HG03521 (cell line): ENCODE results near the gene POMGNT1.
A peak's percentile ranks its signal among the peaks of the same experiment; 100 is the strongest.
"Not testable (repeated sequence)": the region's sequence is repeated elsewhere in the genome, so short reads cannot be mapped to it uniquely, and the experiment has no call there.

ENCODE experiments used
- ATAC-seq: cut with Tn5 transposase; IDR thresholded peaks from one replicate; pipeline ENCODE4 v1.9.1; 2021; ENCODE audit warnings: mild to moderate bottlenecking, moderate library complexity; ENCODE audit not compliant: unreplicated experiment

POMGNT1 gene

GRCh38 chr1:46197964-46198811 is at the start of gene POMGNT1:
TSS of gene POMGNT1 (minus strand) at chr1:46198434. CDS start at chr1:46197821, 613 bp downstream.
- ATAC-seq: peak; percentile 90

GRCh38 chr1:46247436-46248121 is 49.3 kb upstream of the POMGNT1 start, which contains the start of gene RAD54L:
TSS of gene RAD54L (plus strand) at chr1:46247763. CDS start at chr1:46248406, 643 bp downstream.
- ATAC-seq: peak; percentile 90

GRCh38 chr1:46246548-46247435 is 48.6 kb upstream of the POMGNT1 start:
- ATAC-seq: peak; percentile 47

GRCh38 chr1:46246136-46246535 is 47.9 kb upstream of the POMGNT1 start:
- not testable (repeated sequence) for ATAC-seq

GRCh38 chr1:46244656-46245371 is 46.6 kb upstream of the POMGNT1 start:
- no peak for ATAC-seq

- not testable (repeated sequence) for ATAC-seq
Observed at GRCh38 chr1:46243831-46244230, 45.6 kb upstream of the POMGNT1 start.

GRCh38 chr1:46242918-46243317 is 44.7 kb upstream of the POMGNT1 start:
- no peak for ATAC-seq

GRCh38 chr1:46241733-46242132 is 43.5 kb upstream of the POMGNT1 start:
- not testable (repeated sequence) for ATAC-seq

- ATAC-seq: not testable (repeated sequence)
Observed at GRCh38 chr1:46238865-46239264, 40.6 kb upstream of the POMGNT1 start.

GRCh38 chr1:46236882-46237281 is 38.6 kb upstream of the POMGNT1 start:
- no peak for ATAC-seq

- not testable (repeated sequence) for ATAC-seq
Observed at GRCh38 chr1:46231231-46231630, 33.0 kb upstream of the POMGNT1 start.

- no peak for ATAC-seq
Observed at GRCh38 chr1:46224966-46225365, 26.7 kb upstream of the POMGNT1 start.

- ATAC-seq: peak; percentile 87
Observed at GRCh38 chr1:46223472-46223943, 25.3 kb upstream of the POMGNT1 start.

- not testable (repeated sequence) for ATAC-seq
Observed at GRCh38 chr1:46223055-46223454, 24.8 kb upstream of the POMGNT1 start.

GRCh38 chr1:46221749-46222148 is 23.5 kb upstream of the POMGNT1 start:
- ATAC-seq: no peak

- ATAC-seq: no peak
Observed at GRCh38 chr1:46220808-46221207, 22.6 kb upstream of the POMGNT1 start.

- no peak for ATAC-seq
Observed at GRCh38 chr1:46219551-46220520, 21.6 kb upstream of the POMGNT1 start.

GRCh38 chr1:46218443-46218842 is 20.2 kb upstream of the POMGNT1 start:
- no peak for ATAC-seq

GRCh38 chr1:46215504-46215903 is 17.3 kb upstream of the POMGNT1 start:
- no peak for ATAC-seq
